NCI-H748 (cell line): ENCODE data around the gene ATP6V1C2.
"Not testable (repeated sequence)": the region's sequence is repeated elsewhere in the genome, so short reads cannot be mapped to it uniquely, and the experiment has no call there.

ENCODE experiments used
- DNase-seq: peaks from one replicate; lab custom pipeline; 2025; ENCODE audit not compliant: unreplicated experiment; lab: John Stamatoyannopoulos, UW

Gene ATP6V1C2

DNA sequence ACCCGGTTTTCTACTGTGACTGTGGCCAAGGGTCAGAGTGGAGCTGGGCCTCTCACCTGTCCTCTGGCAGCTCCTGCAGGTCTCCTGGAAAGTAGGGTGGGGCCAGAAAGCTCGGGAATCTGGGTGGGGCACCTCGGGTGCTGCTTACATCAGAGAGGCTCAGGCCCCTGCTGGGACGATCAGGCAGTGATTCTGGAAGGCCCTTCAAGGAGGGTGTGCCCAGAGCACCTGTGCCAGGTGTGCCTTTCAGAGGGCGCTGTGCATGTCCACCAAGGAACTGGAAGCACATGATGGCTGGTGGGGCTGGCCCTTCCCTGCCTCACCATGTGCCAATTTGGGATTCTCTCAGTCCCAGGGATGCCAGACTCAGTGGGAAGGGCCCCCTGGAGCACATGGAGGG is 44.0 kb downstream of the ATP6V1C2 start:
- DNase-seq: no peak

- no peak for DNase-seq
Observed at GRCh38 chr2:10765914-10766313, 44.5 kb downstream of the ATP6V1C2 start.

DNA sequence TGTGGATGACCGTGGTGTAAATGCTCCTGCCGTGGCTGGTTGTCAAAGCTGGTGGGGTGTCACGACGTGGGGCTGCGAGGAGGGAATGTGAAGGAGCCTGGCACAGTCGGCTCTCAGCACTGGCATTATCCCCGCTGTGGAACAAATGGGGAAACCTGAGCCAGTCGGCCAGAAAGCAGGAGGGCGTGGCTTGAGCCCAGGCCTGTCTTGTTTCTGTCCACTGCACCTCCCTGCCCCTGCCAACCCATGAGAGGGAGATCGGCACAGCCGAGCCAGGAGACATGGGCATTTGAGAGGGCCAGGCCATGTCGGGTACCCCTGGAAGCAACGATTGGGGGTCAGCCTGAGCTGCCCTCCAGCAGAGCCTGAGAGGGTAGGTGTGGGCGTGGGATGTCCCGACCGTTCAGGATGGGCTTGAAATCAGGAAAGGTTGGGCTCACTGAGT is 46.7 kb downstream of the ATP6V1C2 start:
- no peak for DNase-seq

- no peak for DNase-seq
Observed at GRCh38 chr2:10770956-10771750, 49.7 kb downstream of the ATP6V1C2 start.

DNA sequence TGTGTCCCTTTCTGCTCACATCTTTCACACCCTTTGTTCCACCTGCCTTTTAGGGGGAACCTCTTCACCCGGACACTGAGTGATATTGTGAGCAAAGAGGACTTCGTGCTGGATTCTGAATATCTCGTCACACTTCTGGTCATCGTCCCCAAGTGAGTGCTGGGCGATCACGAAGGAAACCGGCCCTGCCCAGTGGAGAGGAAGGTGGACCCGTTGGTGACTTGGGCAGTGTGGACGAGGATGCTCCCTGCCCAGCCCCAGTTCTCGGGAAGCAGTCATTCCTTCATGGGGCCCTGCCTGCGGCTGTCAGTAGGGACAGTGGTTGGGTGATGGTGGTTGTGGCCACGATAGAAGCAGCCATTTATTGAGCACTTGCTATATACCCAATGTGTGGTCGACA is 50.4 kb downstream of the ATP6V1C2 start:
- no peak for DNase-seq

DNA sequence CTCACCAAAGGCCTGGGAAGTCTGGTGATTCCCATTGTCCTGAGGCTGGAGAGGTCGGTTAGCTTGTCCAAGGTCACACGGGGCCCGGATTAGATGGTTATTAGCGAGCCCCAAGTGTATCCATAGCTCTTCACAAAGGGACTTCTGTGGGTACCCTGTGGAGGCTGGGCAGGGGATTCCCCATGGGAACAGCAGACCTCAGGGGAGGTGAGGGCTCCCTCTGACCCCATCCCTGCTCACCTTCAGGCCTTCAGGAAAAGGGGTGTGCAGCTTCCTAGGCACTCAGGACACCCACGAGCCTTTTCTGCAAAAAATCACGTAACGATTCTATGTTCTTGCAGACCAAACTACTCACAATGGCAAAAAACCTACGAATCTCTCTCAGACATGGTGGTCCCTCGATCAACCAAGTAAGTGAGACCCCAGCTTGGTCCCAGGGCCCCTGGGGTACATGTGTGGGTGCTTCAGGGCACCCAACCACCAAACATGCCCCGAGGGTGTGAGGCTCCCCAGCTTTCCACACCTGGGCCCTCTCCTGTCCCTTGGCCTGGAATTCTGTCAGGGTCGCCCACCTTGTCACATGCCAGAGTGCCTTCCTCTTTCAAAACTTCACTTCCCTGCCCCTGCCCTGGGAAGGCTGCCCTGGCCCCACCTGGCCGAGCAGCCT is 50.9 kb downstream of the ATP6V1C2 start:
- no peak for DNase-seq

DNA sequence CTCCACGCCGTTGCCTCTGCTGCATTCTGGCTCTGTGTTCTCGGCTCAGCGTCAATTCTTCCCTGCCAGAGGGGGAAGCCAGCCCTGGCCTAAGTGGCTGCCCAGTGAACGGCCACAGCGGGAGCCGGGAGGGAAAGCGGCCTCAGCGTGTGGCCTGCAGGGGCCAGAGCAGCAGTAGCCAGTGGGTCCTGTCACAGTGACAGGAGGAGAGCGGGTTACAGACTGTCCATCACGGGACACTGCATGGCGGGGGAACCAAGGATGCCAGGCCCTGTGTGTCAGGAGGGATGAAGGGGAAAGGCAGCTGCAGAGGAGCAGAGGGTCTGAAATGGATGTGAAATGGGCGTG is 51.4 kb downstream of the ATP6V1C2 start:
- no peak for DNase-seq

- DNase-seq: no peak
Observed at GRCh38 chr2:10773821-10774341, 52.5 kb downstream of the ATP6V1C2 start.

- no peak for DNase-seq
Observed at GRCh38 chr2:10774394-10774793, 53.0 kb downstream of the ATP6V1C2 start.

DNA sequence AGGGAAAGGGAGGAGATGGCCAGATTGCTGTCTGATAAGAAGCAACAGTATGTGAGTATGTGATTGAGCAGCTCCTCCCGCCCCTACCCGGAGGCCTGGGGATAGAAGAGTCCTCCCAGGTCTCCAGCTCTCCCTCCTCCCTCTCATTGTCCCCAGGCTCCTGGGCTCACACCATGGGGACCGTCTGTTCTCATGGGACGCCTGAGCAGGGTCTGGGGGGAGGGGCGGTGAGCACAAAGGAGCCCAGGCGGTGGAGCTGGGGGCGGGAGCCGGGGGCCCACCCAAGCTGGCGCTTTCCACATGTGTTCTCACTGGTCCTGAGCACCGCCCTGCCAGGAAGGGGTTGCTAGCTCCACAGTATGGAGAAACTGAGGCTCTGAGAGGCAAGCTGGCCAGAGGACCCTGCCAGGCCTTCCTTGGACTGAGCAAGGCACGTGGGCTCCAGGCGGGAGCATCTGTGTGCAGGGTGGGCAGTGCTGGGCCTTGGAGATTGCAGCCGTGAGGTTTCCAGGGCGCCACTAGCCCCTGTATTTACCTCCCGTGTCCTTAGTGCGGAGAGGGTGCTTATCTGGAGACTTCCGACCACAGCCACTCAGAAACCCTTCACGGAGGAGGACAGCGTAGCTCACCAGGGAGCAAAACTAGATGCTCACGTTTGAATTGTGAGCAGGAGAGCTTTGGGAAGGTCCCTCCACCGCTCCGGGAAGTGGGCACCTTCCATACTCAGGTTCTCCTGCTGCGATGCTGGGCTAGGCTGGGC is 53.8 kb downstream of the ATP6V1C2 start:
- no peak for DNase-seq

DNA sequence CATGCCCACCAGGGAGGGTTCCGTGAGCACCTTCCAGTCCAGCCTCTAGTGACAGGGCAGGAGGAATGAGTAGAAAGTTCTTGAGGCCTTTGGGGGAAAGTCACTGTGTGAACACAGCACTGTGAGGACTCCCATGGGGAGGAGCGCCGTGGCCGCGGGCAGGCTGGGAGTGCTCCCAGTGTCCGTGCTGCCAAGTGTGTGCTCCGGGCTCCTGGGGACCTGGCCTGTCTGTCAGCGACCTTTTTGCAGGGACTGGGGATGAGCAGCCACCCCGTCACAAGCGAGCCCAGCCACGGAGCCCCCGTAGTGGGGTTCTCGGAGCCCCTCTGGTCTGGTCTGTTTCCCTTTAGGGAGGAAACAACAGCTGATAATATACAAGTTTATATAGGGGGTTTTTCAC is 54.4 kb downstream of the ATP6V1C2 start:
- DNase-seq: no peak

DNA sequence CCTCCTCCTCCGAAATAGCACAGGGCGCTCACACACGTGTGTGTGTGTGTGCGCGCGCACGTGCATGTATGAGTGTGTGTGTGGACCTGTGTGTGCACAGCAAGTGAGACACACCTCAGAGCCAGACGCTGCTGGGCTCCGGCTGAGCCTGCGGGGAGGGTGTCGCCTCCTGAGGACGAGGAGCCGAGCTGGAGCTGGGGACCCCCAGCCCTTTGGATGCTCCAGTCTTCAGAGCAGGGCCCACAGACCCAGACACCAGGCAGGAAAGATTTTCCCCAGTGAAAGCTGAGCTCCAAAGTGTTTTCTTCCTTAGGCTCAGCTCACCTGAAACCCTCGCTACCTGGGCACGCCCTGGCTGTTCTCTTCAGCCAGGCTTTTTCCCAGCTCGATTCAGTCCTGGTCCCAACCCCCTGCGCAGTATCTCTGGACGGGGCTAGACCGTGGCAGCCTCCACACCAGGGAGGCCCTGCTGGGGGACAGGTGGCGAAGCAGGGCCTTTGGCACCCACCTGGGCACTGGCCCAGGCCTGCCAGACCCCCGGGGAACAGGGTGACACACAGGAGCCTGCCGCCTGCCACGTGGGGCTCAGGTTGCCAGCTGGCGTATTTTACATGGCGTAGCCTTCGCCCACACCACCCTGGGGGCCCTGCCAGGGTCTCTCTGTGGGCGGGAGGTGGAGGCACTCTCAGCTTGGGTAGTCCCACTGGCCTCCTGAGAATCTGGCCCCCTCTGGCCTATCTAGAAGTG is 55.0 kb downstream of the ATP6V1C2 start:
- no peak for DNase-seq

- no peak for DNase-seq
Observed at GRCh38 chr2:10777111-10777841, 55.8 kb downstream of the ATP6V1C2 start.

DNA sequence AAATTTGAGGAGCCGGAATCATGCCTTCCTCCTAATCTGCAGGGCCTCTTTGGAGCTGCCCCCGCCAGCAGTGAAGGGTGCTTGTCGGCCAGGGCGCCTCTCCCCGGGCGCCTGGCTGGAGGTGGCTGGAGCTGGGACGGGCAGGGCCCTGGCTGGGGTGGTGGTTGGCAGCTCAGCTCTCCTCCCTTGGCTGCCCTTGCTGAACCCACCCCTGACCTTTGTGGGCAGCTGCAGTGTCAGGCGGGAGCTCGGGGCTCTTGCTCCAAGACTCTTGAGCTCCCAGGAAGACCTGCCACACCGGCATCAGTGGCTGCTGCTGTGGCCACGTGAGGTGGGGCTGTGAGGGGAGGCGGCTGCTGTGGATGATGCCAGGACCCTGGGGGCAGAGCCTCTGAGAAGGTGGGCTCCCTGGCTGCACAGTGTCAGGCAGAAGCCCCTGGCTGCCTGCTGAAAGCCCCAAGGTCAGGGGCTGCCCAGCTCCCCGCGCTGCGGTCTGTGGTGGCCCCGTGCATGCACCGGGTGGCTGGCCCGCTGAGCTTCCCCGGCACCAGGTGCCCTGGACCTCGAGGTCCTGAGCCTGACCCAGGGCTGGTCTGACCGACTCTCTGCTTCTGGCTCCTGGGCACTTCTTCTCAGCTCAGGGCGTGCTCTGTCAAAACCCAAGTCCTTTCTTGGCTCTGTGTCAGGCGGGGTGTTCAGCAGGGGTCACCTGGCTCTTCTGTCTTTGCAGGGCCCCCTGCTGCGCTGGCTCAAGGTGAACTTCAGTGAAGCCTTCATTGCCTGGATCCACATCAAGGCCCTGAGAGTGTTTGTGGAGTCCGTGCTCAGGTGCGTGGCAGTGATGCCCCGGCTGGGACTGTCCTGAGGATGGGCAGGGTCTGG is 56.7 kb downstream of the ATP6V1C2 start:
- no peak for DNase-seq

DNA sequence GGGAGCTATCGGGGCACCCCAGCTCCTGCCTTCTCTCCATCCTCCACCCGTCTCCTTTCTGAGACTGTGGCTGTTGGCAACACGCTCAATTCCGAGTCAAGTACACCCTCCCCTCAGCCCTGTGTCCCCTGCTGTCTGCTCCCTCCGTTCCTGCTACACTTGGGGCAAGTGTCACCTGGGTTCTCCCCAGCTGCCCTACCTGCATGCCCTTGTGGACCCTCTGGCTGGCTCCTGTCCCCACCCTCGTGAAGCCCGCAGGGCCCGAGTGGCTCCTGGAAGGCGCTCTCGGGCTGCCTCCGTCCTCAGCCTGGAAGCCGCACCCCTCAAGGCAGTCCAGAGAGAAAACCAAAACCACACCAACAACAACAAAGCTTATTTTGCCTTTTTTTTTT is 57.3 kb downstream of the ATP6V1C2 start:
- no peak for DNase-seq

DNA sequence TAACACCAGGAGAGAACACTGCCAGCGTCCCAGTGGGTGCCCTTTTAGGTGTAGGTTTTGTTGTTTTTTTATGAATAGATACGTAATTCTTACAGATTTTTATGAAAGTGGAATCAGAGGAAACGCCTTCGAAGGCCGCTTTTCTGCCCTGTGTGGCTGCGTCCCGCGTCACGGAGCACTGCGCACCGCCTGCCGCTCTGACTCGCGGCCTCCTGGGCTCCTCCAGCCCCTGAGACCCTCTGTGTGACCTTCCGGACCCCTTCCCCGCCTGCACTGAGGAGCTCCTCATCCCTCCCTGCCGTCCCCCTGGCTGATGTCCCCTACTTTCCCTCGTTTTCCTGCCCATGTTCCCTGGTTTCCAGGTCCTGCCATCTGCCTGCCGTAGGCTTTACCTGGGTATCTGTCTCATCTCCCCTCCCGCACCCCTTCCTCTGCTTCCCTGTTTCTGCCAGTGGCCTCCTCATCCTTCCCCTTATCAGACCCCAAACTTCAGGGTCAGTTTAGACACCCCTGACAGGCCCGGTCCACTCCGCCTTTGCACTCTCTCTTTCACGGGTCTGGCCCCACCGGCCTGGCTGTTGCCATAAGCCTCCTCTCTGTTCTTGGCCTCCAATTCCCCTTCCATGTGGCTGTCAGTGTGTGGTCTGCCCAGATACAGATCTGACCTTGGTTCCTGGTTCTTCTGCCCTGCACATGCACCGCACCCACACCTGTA is 58.5 kb downstream of the ATP6V1C2 start:
- no peak for DNase-seq

DNA sequence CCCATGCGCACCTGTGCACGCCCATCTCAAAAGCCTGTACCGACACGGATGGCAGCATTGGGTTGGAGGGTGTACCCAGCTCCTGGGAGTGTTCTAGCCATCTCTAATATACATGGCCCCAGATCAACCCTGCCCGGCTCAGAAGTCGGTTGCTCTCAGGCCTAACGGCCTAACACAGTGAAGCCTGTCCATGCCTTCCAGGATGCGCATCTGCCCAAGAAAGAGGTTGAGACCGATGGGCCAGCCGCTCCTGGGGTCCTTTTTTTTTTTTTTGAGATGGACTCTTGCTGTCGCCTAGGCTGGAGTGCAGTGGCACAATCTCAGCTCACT is 59.0 kb downstream of the ATP6V1C2 start:
- DNase-seq: no peak

DNA sequence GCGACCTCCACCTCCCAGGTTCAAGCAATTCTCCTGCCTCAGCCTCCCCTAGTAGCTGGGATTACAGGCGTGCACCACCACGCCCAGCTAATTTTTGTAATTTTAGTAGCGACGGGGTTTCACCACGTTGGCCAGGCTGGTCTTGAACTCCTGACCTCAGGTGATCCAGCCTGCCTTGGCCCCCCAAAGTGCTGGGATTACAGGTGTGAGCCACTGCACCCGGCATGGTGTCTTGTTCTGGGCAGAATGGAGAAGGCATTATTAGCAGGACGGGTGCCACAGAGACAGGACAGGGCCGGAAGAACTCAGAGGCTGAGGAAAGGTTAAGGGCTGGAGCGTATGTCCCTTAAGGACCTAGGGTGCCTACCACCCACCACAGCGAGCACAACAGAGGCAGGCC is 59.4 kb downstream of the ATP6V1C2 start:
- DNase-seq: not testable (repeated sequence)

DNA sequence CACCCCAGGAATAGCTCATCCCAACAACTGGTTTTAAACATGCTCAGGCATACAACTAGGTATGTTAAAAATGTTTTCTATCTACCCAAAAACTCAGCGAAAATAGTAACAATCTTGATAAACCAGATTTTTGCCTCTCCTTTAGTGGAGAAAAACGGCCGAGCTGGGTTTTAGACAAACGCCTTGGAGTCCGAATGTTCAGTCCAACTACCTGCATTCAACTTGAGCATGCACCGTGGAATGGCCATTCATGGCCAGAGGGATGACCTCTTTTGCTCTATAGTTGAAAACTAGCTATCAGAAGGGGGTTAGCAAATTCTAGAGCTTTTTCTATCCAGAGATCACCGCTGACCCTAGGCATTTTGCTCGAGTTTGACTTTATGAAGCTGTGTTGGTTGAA is 60.3 kb downstream of the ATP6V1C2 start:
- no peak for DNase-seq
